ENCODE data around the gene ITPRID1.

GRCh38 chr7:31495653-31496052, 18.2 kb upstream of the ITPRID1 start:
- TF ChIP-seq EP300 (IDR thresholded peaks at IDR 0.05), result no peak
- TF ChIP-seq POLR2AphosphoS5 (IDR thresholded peaks at IDR 0.05), result no peak
- no peak for TF ChIP-seq POLR2A (IDR thresholded peaks at IDR 0.05)
- TF ChIP-seq CTCF (IDR thresholded peaks at IDR 0.05), result no peak

All from gastroesophageal sphincter (tissue), 3 donors.